ENCODE measurements around the gene GPR132. TPM values are rescaled to one million over a fixed set of nuclear protein-coding genes. Genes with fewer than 3 reads are reported as not detected.

GPR132 gene
- polyA plus RNA-seq, 2 of the 4 experiments (the other 2 are of a cell fraction) = 0.18 to 0.19 TPM

GRCh38 chr14:105012171-105012985 lies 52.9 kb downstream of the GPR132 start:
- no peak for FAIRE-seq
- CTCF ChIA-PET = interaction anchor here (0.6 to 28.5 kb wide), 25 partner anchors 9 to 392 kb away, joined by 3 to 509 read pairs (median 8); partner anchors contain the start of genes CDCA4, CLBA1 and GPR132
- DNase-seq (ENCODE audit: low read depth in 1 of 2, low spot score in 1 of 2) = peak; percentile 49 to 66
- peak; percentile 86 to 90 for ATAC-seq
- Histone ChIP-seq H3K9me3 (no peaks in the 10 kb centered on the region), H3K4me3 (no peak overlapping the region), H3K4me1 (peaks cover 50% of the 10 kb centered on the region), H3K4me2 (peak overlapping the region; percentile 54), H3K27ac (peak overlapping the region in 1 of 2 experiments; percentile 24; a peak in 1 of 6 replicates)
- WGBS (ENCODE audit: missing lambda C conversion rate) = 44% methylated on average over 22 of the region's 23 CpGs
- TF ChIP-seq EHF (CRISPR knock-in tag; IDR thresholded peaks at IDR 0.05) (no peak), PBX3 (IDR thresholded peaks at IDR 0.05) (no peak), RCOR1 (IDR thresholded peaks at IDR 0.05; ENCODE audit: low read depth, low read length) (no peak), JUN (IDR thresholded peaks at IDR 0.05) (no peak), CBX8 (IDR thresholded peaks at IDR 0.05) (no peak), CTCF (IDR thresholded peaks at IDR 0.05) (peak; percentile 73), E2F6 (IDR thresholded peaks at IDR 0.05; ENCODE audit: borderline replicate concordance, low read depth) (no peak), RAD21 (conservative IDR thresholded peaks at IDR 0.05 in 1 of 2, IDR thresholded peaks at IDR 0.05 in 1 of 2) (peak; percentile 53 to 61), POLR2A (IDR thresholded peaks at IDR 0.05; ENCODE audit: low read length) (no peak), NFE2L2 (conservative IDR thresholded peaks at IDR 0.05; ENCODE audit: low read length) (no peak), HEYL (CRISPR knock-in tag; IDR thresholded peaks at IDR 0.05) (no peak), MAFK (IDR thresholded peaks at IDR 0.05; ENCODE audit: partially characterized antibody) (no peak), SMC3 (IDR thresholded peaks at IDR 0.05) (peak; percentile 80), REST (IDR thresholded peaks at IDR 0.05) (no peak), CBX2 (IDR thresholded peaks at IDR 0.05; ENCODE audit: borderline replicate concordance, low read depth) (no peak), HMGXB4 (CRISPR knock-in tag; IDR thresholded peaks at IDR 0.05; ENCODE audit: borderline replicate concordance) (no peak), HOXB13 (CRISPR knock-in tag; IDR thresholded peaks at IDR 0.05; ENCODE audit: low read depth) (no peak), NPAS2 (CRISPR knock-in tag; IDR thresholded peaks at IDR 0.05; ENCODE audit: borderline replicate concordance) (no peak), HOXA7 (CRISPR knock-in tag; IDR thresholded peaks at IDR 0.05) (no peak), EP300 (IDR thresholded peaks at IDR 0.05) (no peak)
- POLR2A ChIA-PET = interaction anchor here (0.5 to 1.1 kb wide), 3 partner anchors 9 to 961 kb away, joined by 3 read pairs; partner anchors contain the start of gene CDCA4

Data from A549 (cell line).